Hematopoietic multipotent progenitor cell treated with erythropoietin and hydrocortisone succinate and interleukin-3 and kit ligand, for 4 days (in vitro differentiated cells): ENCODE results near the gene CHRDL1.
"Not testable (repeated sequence)": the region's sequence is repeated elsewhere in the genome, so short reads cannot be mapped to it uniquely, and the experiment has no call there.

ENCODE experiments used
- DNase-seq: peaks from one replicate; pipeline ENCODE4 v3.0.0-alpha.2; 2015

The CHRDL1 gene

GRCh38 chrX:110795645-110796406, at the start of gene CHRDL1:
Gene CHRDL1, minus strand, starts transcription at chrX:110795817. Its CDS starts 3,636 bp downstream, at chrX:110792181.
- peak; percentile 47 for DNase-seq

GRCh38 chrX:110836982-110837381, 41.4 kb upstream of the CHRDL1 start:
- no peak for DNase-seq

DNA sequence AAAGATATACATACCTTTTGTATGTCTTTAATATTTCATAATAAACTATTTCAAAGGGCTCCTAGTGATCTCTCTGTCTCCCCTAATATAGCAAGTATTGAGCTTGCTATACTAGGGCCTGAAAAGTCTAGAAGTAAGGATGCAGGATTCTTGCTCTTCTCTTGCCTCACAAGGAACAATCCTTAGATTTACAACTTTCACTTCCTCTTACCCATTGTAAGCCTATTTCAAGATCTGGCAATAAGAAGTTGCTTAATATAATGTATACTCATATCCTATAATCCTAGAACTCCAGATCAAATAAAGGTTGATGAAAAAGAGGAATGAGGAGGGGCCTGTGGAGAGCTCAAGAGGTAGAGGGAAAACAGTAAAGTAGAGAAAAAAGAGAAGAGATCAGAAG, 40.8 kb upstream of the CHRDL1 start:
- no peak for DNase-seq

- DNase-seq, result no peak
Observed at GRCh38 chrX:110836001-110836400, 40.4 kb upstream of the CHRDL1 start.

DNA sequence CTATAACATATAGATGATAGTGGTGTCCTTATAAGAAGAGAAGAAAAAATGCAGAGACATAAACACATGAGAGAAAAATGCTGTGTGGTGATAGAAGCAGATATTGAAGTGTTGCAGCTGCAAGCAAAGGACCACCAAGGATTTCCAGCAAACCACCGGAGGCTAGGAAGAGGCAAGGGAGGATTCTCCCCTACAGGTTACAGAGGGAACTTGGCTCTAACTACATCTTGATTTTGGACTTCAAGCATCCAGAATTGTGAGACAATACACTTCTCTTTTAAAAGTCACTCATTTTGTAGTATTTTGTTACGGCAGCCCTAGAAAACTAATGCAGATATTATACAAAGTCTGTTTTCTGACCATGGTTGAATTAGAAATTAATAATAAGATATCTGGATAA, 30.4 kb upstream of the CHRDL1 start:
- no peak for DNase-seq

- not testable (repeated sequence) for DNase-seq
Observed at GRCh38 chrX:110816543-110816942, 20.9 kb upstream of the CHRDL1 start.

GRCh38 chrX:110806145-110806544, 10.5 kb upstream of the CHRDL1 start:
- DNase-seq, result no peak

DNA sequence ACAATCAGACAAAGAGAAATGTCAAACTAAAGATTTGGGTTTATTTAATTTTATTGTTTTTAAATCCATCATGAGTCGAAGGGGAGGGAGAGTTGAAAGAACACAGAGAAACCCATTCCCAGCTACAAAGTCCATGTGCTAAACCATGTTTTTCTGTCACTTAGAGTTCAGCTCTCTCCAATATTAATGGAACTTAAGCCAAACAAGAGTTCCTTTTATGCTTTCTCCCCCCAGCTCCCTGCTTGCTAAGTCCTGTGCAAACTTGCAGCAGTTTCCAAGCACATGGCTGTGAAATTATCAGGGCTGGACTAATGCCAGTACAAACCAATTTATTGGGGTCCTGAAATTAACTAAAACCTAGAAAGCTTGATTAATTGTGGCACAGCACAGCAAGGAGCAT, 9.7 kb upstream of the CHRDL1 start:
- no peak for DNase-seq

DNA sequence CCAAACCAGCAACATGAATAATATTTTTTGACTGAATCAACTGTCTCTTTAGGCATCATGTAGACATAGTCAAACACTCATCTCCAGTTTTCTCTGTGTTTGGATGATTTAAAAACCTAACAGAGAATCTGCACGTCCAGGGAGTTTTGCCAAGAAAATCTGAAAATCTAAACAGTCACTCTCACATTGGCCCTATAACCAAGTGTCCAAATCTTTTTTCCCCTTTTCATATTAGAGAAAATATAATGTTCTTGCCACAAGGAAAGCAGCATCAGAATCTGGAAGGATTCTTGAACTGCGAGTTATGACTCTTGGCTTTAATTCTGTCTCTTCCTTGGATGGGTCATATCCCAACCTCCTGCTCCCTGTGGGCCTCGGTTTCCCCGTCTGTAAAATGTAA, 8.8 kb upstream of the CHRDL1 start:
- DNase-seq, result no peak

GRCh38 chrX:110803506-110803905, 7.9 kb upstream of the CHRDL1 start:
- no peak for DNase-seq

DNA sequence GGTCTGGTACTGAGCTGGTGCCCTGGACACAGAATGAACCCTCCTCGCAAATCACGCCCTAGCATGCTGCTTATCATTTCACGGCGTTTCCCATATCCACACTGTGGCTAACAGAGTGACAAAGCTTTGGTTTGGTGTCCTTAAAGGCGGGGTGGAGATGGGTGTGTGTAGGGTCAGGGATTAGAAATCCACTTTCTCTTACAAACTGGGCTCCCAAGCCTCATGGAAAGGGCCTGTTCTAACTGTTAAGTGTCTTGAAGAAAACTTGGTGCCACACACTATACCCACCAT, 735 bp upstream of the CHRDL1 start:
- peak; percentile 10 for DNase-seq

DNA sequence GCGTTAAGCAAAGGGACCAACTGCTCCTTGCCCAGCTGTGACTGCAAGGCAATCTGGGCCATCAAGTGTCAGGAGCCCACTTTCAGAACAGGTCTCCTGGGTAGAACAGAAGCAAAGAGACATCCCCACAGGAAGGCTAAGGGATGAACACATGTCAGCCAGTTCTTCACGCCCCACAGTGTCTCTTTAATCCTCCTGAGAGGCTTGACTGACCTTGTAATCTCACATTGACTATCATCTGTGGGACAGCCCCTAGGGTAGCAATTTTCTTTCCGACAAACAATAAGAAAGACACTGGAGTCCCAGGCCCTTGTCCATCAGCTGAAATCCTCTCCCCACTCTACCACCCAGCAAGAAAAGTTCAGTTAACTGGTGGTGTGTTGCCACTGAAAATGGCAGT, 1.0 kb downstream of the CHRDL1 start:
- DNase-seq, result no peak

DNA sequence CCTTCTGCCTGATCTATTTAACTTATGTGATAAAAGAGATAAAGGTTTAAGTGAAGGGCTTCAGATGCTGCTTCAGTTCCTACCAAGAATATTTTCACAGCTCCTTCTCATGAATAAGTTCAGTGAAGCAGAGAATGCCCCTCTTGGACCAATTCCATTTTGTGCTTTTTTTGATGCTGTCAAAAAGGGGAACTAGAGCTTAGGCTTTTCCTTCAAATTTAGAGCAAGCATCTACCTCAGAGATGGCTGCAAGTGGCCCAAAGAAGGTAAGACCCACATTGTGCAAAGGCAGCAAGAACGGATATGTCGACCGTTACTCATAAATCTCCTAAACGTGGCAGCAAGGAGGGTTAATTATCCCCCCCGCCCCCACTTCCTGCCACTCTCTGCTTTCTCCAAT, 4.5 kb downstream of the CHRDL1 start:
- peak; percentile 13 for DNase-seq

DNA sequence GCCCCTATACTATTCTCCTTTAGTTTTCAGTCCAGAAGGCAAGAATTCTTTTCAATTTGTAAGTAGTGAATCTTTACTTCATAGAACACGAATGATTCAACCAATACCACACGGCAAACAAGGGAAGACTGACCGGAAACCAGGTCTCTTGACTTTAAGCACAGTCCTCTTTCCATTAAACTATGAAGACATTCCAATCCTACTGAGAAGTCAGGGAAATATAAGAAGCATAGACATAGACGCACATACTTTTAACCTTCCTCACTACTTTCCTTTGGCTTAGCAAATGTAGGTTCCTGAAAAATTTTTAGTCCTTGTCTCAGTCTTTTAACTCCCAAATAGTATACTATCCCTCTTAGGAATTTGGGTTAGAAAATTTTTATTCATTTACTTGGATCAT, 9.1 kb downstream of the CHRDL1 start:
- DNase-seq, result no peak

- DNase-seq, result no peak
Observed at GRCh38 chrX:110759785-110760184, 35.8 kb downstream of the CHRDL1 start.

DNA sequence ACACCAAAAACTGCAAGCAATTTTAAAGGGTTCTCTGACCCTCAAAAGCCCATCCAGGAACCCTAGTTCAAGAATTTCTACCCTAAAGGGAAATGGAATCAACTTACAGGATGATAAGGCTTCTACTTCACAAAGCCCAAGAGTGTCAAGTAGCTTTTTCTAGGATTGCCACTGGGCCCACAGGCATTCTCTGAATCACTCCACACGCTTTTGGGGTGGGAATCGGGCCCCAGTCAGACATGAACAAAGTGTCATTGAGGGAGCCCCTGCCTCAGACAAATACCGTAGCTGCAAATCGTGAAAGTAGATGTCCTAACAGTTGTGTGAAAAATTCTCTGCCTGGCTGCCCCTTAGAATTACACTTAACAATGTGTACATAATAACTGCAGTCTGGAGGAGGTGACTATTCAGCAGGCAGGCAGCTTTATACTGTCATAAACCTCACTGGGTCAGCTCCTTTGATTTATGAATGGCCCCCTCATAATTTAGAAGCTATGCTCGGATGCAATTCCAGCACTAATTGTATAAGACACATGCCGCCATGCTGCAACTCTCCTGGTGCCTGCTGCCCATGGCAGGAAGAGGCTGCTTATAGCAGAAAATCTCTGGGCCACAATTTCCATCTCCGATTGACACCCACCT, 36.7 kb downstream of the CHRDL1 start:
- DNase-seq, result no peak

GRCh38 chrX:110755611-110756010, 40.0 kb downstream of the CHRDL1 start:
- no peak for DNase-seq

- DNase-seq, result no peak
Observed at GRCh38 chrX:110755061-110755460, 40.6 kb downstream of the CHRDL1 start.

GRCh38 chrX:110750526-110751189, 45.0 kb downstream of the CHRDL1 start:
- no peak for DNase-seq

- DNase-seq, result peak; percentile 22
Observed at GRCh38 chrX:110748256-110748806, 47.3 kb downstream of the CHRDL1 start.

DNA sequence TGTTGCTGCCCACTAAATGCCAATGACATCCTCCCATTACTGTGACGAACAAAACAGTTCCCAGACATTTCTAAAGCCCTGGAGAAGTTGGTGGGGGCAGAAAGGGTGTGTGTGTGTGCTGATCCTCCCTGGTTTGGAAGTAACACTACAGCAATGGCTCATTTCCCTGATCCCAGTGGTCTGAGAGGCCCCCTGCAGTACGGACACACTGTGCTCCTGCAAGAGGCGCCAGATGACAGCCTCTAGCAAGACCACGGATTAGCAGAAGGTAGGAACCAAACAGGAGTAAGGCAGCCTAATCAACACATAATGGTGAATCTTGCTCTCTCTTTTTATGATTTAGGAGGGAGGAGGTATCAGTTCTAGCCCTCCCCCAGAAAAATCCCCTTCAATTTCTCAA, 49.6 kb downstream of the CHRDL1 start:
- DNase-seq, result no peak

DNA sequence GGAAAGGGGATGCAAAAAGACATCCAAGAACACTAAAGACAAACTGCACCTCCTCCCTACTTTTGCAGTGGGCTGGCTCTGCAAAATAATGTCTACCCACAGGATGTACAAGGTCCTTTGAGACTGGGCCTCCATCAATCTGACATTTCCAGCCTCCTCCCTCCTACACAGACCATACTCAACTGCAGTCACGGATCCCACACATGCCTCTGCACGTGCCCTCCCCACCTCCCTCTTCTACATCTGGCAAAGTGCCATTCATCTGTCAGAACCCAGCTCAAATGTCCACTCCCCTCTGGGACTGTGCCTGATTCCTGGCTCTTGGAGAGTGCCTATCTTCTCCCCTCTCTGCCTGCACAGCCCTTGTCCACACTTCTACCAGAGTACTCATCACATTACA, 50.3 kb downstream of the CHRDL1 start:
- no peak for DNase-seq

DNA sequence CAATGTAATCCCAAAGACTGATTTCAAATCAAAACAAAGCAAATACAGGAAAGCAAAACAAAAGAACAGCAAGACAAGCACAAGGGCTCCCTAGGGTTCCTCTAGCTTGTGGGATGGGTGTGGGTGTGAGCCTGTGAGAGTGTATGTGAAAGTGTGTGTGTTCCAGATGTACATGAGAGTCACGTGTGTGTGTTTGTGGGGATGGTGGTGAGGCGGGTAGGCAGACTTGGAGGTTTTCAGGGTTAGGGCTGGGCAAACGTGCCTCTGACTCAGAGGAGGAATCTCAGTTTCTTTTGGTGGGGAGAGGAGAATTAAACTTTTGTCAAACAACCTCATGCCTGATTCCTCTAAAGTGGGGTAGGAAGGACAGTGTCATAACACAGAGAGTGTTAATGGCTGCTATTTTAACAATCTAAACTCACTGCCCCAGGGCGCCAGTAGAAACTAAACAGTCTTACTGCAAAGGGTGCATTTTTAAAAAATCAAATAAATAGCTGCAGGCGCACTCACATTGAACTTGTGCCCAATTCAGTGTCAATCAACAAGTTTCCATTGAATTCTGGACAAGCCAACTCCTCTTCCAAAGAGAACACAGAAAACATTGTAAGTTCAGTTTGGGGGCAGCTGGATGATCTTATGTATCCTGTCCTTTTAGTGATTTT, 51.8 kb downstream of the CHRDL1 start:
- DNase-seq, result no peak
